Endodermal cell (in vitro differentiated cells): ENCODE data around the gene APEH. TPM values are rescaled to one million over a fixed set of nuclear protein-coding genes. Genes with fewer than 3 reads are reported as not detected.

Experiments used
- DNase-seq: peaks from one replicate; pipeline ENCODE4 v3.0.0-alpha.2; 2017
- H3K27ac ChIP-seq: 2 replicates; pipeline ENCODE4 v1.5.1; 2013; ENCODE audit warnings: mild to moderate bottlenecking, low read depth, low read length, moderate library complexity
- H3K27me3 ChIP-seq: 2 replicates; pipeline ENCODE4 v1.6.1; 2013; ENCODE audit warnings: mild to moderate bottlenecking, low read length, moderate library complexity; ENCODE audit not compliant: insufficient read depth, control insufficient read depth, poor library complexity, severe bottlenecking
- H3K36me3 ChIP-seq: 2 replicates; pipeline ENCODE4 v1.7.0; 2013; ENCODE audit warnings: mild to moderate bottlenecking, low read length, moderate library complexity; ENCODE audit not compliant: control insufficient read depth, insufficient read depth
- H3K4me1 ChIP-seq: one replicate; pipeline ENCODE4 v1.7.0; 2013; ENCODE audit warnings: low read length; ENCODE audit not compliant: control insufficient read depth, insufficient read depth
- H3K4me3 ChIP-seq: 2 replicates; pipeline ENCODE4 v1.5.1; 2013; ENCODE audit warnings: mild to moderate bottlenecking, low read length, moderate library complexity
- H3K9ac ChIP-seq: 2 replicates; pipeline ENCODE4 v1.6.1; 2013; ENCODE audit warnings: mild to moderate bottlenecking, low read length, moderate library complexity; ENCODE audit not compliant: poor library complexity, severe bottlenecking; ENCODE audit errors: extremely low read depth
- H3K9me3 ChIP-seq: 2 replicates; pipeline ENCODE4 v1.6.1; 2013; ENCODE audit warnings: mild to moderate bottlenecking, low read length, moderate library complexity; ENCODE audit not compliant: control insufficient read depth
- H3K27ac Mint-ChIP-seq: 2 replicates; pipeline ENCODE4 v1.8.0; 2020; ENCODE audit warnings: mixed read lengths
- H3K27me3 Mint-ChIP-seq: 2 replicates; pipeline ENCODE4 v1.8.0; 2021; ENCODE audit warnings: mild to moderate bottlenecking, mixed read lengths; ENCODE audit not compliant: insufficient read depth
- H3K36me3 Mint-ChIP-seq: 2 replicates; pipeline ENCODE4 v1.8.0; 2020; ENCODE audit warnings: low read depth, mixed read lengths
- H3K4me1 Mint-ChIP-seq: 2 replicates; pipeline ENCODE4 v1.8.0; 2020; ENCODE audit warnings: mixed read lengths
- H3K4me3 Mint-ChIP-seq: 2 replicates; pipeline ENCODE4 v1.8.0; 2020; ENCODE audit warnings: mild to moderate bottlenecking, moderate library complexity, mixed read lengths
- H3K9me3 Mint-ChIP-seq: 2 replicates; pipeline ENCODE4 v1.8.0; 2020; ENCODE audit warnings: mild to moderate bottlenecking, mixed read lengths
- CTCF ChIP-seq: fragments of 200-600 bp; sonication (generic); conservative IDR thresholded peaks from 2 replicates; pipeline ENCODE4 v1.5.0; 2021; ENCODE audit warnings: antibody characterized with exemption, mild to moderate bottlenecking
- WGBS, 2 experiments: methylation state at CpG; one replicate each; pipeline versions ENCODE4 v1.1.5 to v1.1.7; 2013; ENCODE audit warnings: missing lambda C conversion rate in 2 of 2, mixed read lengths in 1 of 2; ENCODE audit not compliant: insufficient coverage in 1 of 2, insufficient read length in 1 of 2; 5-methylcytosine and 5-hydroxymethylcytosine counted together
- total RNA-seq, 2 donors: library from RNA; stranded (reverse); fragmentation: NEBNext Ultra II Directional in 1 of 2; extraction: Animal tissue kit (Norgen Biotek cat#: 25700) in 1 of 2; gene quantifications; 2 replicates in 1 of 2; 3 replicates in 1 of 2; pipeline ENCODE4 v1.2.1, GENCODE V29; 2021

APEH gene
- total RNA-seq, 2 donors from 2014 or later: 188 to 216 TPM

DNA sequence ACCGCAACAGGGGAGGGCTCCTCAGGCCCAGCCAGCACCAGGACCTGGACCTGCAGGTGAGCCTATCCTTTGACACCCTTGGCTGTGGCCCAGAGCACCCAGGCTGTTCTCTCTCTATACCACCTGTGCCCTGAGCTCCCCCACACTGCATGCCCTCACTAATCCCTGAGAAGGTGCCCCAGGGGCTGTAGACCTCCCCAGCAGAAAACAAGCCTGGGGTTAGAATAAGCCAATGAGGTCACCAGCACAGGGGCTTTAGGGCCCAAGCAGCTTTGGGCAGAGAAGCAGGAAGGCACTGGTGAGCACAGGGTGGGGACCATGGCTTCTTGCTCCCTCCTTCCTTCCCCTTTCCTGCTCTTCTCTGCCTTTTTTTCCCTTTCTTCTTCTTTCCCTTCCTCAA is 10.3 kb upstream of the APEH start:
- TF ChIP-seq CTCF: no peak
- WGBS, 2 experiments: 83 to 97% methylated on average over 1 of the region's 1 CpG
- no peak for DNase-seq
- Histone ChIP-seq H3K27ac (no peak overlapping the region), H3K9ac (no peak overlapping the region), H3K36me3 (no peaks in the 10 kb centered on the region), H3K4me1 (no peaks in the 10 kb centered on the region), H3K9me3 (no peaks in the 10 kb centered on the region), H3K4me3 (no peak overlapping the region), H3K27me3 (no peaks in the 10 kb centered on the region)
- Mint-ChIP-seq H3K9me3 (no peaks in the 10 kb centered on the region), H3K4me3 (no peak overlapping the region), H3K4me1 (peaks cover 6% of the 10 kb centered on the region), H3K27ac (no peak overlapping the region), H3K36me3 (no peaks in the 10 kb centered on the region), H3K27me3 (no peaks in the 10 kb centered on the region)

- H3K4me3 ChIP-seq: no peak overlapping the region
- no peaks in the 10 kb centered on the region for H3K36me3 ChIP-seq
- H3K9me3 ChIP-seq: no peaks in the 10 kb centered on the region
- no peaks in the 10 kb centered on the region for H3K27me3 ChIP-seq
- TF ChIP-seq CTCF: no peak
- no peaks in the 10 kb centered on the region for H3K4me1 ChIP-seq
- WGBS, 2 experiments: 94 to 98% methylated on average over 8 to 11 of the region's 11 CpGs
- no peak overlapping the region for H3K27ac ChIP-seq
- no peaks in the 10 kb centered on the region for H3K36me3 Mint-ChIP-seq
- H3K9ac ChIP-seq: no peak overlapping the region
- no peak overlapping the region for H3K27ac Mint-ChIP-seq
- no peaks in the 10 kb centered on the region for H3K9me3 Mint-ChIP-seq
- no peak for DNase-seq
- no peaks in the 10 kb centered on the region for H3K27me3 Mint-ChIP-seq
- peaks cover 9% of the 10 kb centered on the region for H3K4me1 Mint-ChIP-seq
- no peak overlapping the region for H3K4me3 Mint-ChIP-seq
These were observed 9.9 kb upstream of the APEH start for GRCh38 chr3:49664300-49664699.

DNA sequence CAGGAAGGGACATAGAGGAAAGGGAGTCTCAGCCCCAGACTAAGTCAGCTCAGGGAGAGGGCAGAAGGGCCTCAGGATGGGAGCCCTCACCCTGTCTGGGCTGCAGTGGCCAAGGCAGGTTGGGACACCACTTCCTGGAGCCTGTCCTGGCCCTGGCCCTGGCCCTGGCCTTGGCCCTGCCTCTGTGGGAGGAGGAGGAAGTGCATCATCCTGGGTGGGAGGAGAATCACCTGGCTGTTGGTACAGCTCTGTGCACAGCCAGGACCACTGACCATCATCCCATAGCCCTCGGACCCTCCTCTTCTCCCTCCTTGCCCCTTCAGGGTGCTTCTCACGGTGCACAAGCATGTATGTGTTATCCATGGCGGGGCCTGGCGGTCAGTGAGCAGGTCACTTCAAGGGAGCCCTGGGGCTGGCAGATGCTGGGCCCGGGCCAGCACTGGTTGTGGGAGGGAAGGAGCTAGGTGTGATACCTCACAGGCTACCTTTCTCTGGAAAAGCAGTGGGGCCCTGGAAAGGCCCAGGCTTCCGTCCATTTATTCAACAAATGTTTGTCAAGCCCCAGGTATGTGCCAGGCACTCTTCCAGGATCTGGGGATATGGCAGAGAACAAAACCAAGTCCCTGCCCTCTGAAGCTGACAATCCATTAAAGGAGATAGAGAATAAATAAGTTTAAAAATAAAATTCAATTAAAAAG is 8.2 kb upstream of the APEH start:
- H3K9me3 ChIP-seq: no peaks in the 10 kb centered on the region
- Mint-ChIP-seq H3K4me1 (peaks cover 9% of the 10 kb centered on the region), H3K9me3 (no peaks in the 10 kb centered on the region), H3K4me3 (no peak overlapping the region), H3K27ac (no peak overlapping the region), H3K27me3 (no peaks in the 10 kb centered on the region), H3K36me3 (no peaks in the 10 kb centered on the region)
- DNase-seq: no peak
- whole genome bisulfite sequencing, 2 experiments: 87% methylated on average over 6 of the region's 6 CpGs; no CpG with 5 or more reads in 1 of the 2 experiments
- H3K9ac ChIP-seq: no peak overlapping the region
- H3K4me1 ChIP-seq: no peaks in the 10 kb centered on the region
- no peaks in the 10 kb centered on the region for H3K36me3 ChIP-seq
- H3K4me3 ChIP-seq: no peak overlapping the region
- H3K27me3 ChIP-seq: no peaks in the 10 kb centered on the region
- H3K27ac ChIP-seq: no peak overlapping the region
- no peak for TF ChIP-seq CTCF
